ENCODE results near the gene DPYD. TPM values are rescaled to one million over a fixed set of nuclear protein-coding genes. Genes with fewer than 3 reads are reported as not detected.

Gene DPYD
- total RNA-seq, 2 experiments from 2014 or later, result 6.6 to 7.8 TPM

- POLR2A ChIA-PET, result no interaction called here
- CTCF ChIA-PET, result no interaction called here
Observed at GRCh38 chr1:97144527-97144926, 776.3 kb downstream of the DPYD start.

GRCh38 chr1:97143236-97143882 is 777.5 kb downstream of the DPYD start:
- CTCF ChIA-PET, result no interaction called here
- POLR2A ChIA-PET, result no interaction called here

GRCh38 chr1:97140611-97141010 is 780.2 kb downstream of the DPYD start:
- POLR2A ChIA-PET, result no interaction called here
- CTCF ChIA-PET, result no interaction called here

- POLR2A ChIA-PET, result no interaction called here
- CTCF ChIA-PET, result no interaction called here
Observed at GRCh38 chr1:97139512-97139911, 781.3 kb downstream of the DPYD start.

- POLR2A ChIA-PET, result no interaction called here
- CTCF ChIA-PET, result interaction anchor here (0.8 kb wide), 1 partner anchor 10 kb away, joined by 3 read pairs; no protein-coding TSS in a partner anchor
Observed at GRCh38 chr1:97138515-97139032, 782.3 kb downstream of the DPYD start.

- ChIA-PET POLR2A (no interaction called here), CTCF (interaction anchor here (0.8 kb wide), 1 partner anchor 10 kb away, joined by 3 read pairs; no protein-coding TSS in a partner anchor)
Observed at GRCh38 chr1:97137862-97138514, 782.8 kb downstream of the DPYD start.

GRCh38 chr1:97136996-97137395 is 783.8 kb downstream of the DPYD start:
- CTCF ChIA-PET, result no interaction called here

GRCh38 chr1:97135972-97136371 is 784.9 kb downstream of the DPYD start:
- POLR2A ChIA-PET, result no interaction called here
- CTCF ChIA-PET, result no interaction called here

More at GRCh38 chr1:97136996-97137395, 783.8 kb downstream of the DPYD start:
- POLR2A ChIA-PET, result no interaction called here

- ChIA-PET POLR2A (interaction anchor here (0.7 kb wide), 1 partner anchor 630 kb away, joined by 5 read pairs; no protein-coding TSS in a partner anchor), CTCF (interaction anchor here (0.7 kb wide), 1 partner anchor 37 kb away, joined by 3 read pairs; no protein-coding TSS in a partner anchor)
Observed at GRCh38 chr1:97128426-97128825, 792.4 kb downstream of the DPYD start.

GRCh38 chr1:97123717-97124431 is 797.0 kb downstream of the DPYD start:
- ChIA-PET CTCF (no interaction called here), POLR2A (no interaction called here)

GRCh38 chr1:97120806-97121205 is 800.0 kb downstream of the DPYD start:
- POLR2A ChIA-PET, result no interaction called here
- CTCF ChIA-PET, result no interaction called here

- ChIA-PET POLR2A (no interaction called here), CTCF (no interaction called here)
Observed at GRCh38 chr1:97119260-97120158, 801.3 kb downstream of the DPYD start.

GRCh38 chr1:97114842-97115241 is 806.0 kb downstream of the DPYD start:
- CTCF ChIA-PET, result no interaction called here
- POLR2A ChIA-PET, result no interaction called here

GRCh38 chr1:97112442-97112841 is 808.4 kb downstream of the DPYD start:
- ChIA-PET CTCF (no interaction called here), POLR2A (no interaction called here)

GRCh38 chr1:97108179-97108578 is 812.7 kb downstream of the DPYD start:
- ChIA-PET CTCF (no interaction called here), POLR2A (no interaction called here)

- POLR2A ChIA-PET, result no interaction called here
- CTCF ChIA-PET, result no interaction called here
Observed at GRCh38 chr1:97105531-97105930, 815.3 kb downstream of the DPYD start.

GRCh38 chr1:97101509-97101908 is 819.3 kb downstream of the DPYD start:
- CTCF ChIA-PET, result interaction anchor here (0.7 kb wide), 2 partner anchors 27 to 505 kb away, joined by 3 read pairs; no protein-coding TSS in a partner anchor
- POLR2A ChIA-PET, result no interaction called here

- ChIA-PET CTCF (no interaction called here), POLR2A (no interaction called here)
Observed at GRCh38 chr1:97097404-97097925, 823.4 kb downstream of the DPYD start.

GRCh38 chr1:97095764-97096163 is 825.1 kb downstream of the DPYD start:
- POLR2A ChIA-PET, result no interaction called here

More at GRCh38 chr1:97095764-97096163, 825.1 kb downstream of the DPYD start:
- CTCF ChIA-PET, result no interaction called here

Data from activated CD8-positive, alpha-beta memory T cell treated with anti-CD3 and anti-CD28 coated beads for 36 hours (primary cell).